CD4-positive, alpha-beta T cell treated with Interleukin-4 for 4 hours (primary cell): ENCODE measurements around the gene NHEJ1.

Experiments used
- DNase-seq: peaks from one replicate; pipeline ENCODE4 v3.0.0-alpha.2; 2020

The NHEJ1 gene

GRCh38 chr2:219182331-219183150 lies 21.9 kb upstream of the NHEJ1 start:
- DNase-seq: no peak

- no peak for DNase-seq
Measured at GRCh38 chr2:219181531-219181930, 20.9 kb upstream of the NHEJ1 start.

- no peak for DNase-seq
Measured at GRCh38 chr2:219180961-219181360, 20.3 kb upstream of the NHEJ1 start.

GRCh38 chr2:219179601-219180465 lies 19.2 kb upstream of the NHEJ1 start:
- no peak for DNase-seq

- DNase-seq: peak; percentile 31
Measured at GRCh38 chr2:219178377-219179175, 18.0 kb upstream of the NHEJ1 start.

- peak; percentile 93 for DNase-seq
Measured at GRCh38 chr2:219177552-219178376, 17.1 kb upstream of the NHEJ1 start, which contains the start of gene RETREG2. Gene RETREG2, plus strand, starts transcription at chr2:219178275. Its CDS starts 78 bp downstream, at chr2:219178353.

GRCh38 chr2:219176818-219177551 lies 16.4 kb upstream of the NHEJ1 start, which contains the start of gene CNPPD1:
Gene CNPPD1, minus strand, starts transcription at chr2:219176925. Its CDS starts 97 bp downstream, at chr2:219176828.
- peak; percentile 86 for DNase-seq

- peak; percentile 13 for DNase-seq
Measured at GRCh38 chr2:219175928-219176817, 15.6 kb upstream of the NHEJ1 start.

GRCh38 chr2:219175486-219175885 lies 14.9 kb upstream of the NHEJ1 start:
- no peak for DNase-seq

GRCh38 chr2:219174801-219175200 lies 14.2 kb upstream of the NHEJ1 start:
- DNase-seq: no peak

GRCh38 chr2:219174146-219174545 lies 13.5 kb upstream of the NHEJ1 start:
- DNase-seq: no peak

GRCh38 chr2:219173176-219173575 lies 12.6 kb upstream of the NHEJ1 start:
- DNase-seq: no peak

GRCh38 chr2:219172231-219173154 lies 11.9 kb upstream of the NHEJ1 start:
- no peak for DNase-seq

- peak; percentile 62 for DNase-seq
Measured at GRCh38 chr2:219171231-219171651, 10.6 kb upstream of the NHEJ1 start.

- no peak for DNase-seq
Measured at GRCh38 chr2:219169930-219170654, 9.5 kb upstream of the NHEJ1 start, which contains the start of gene SLC23A3. Gene SLC23A3, minus strand, starts transcription at chr2:219170029. Its CDS starts 45 bp downstream, at chr2:219169984.

GRCh38 chr2:219168932-219169331 lies 8.3 kb upstream of the NHEJ1 start:
- DNase-seq: no peak

GRCh38 chr2:219168526-219168925 lies 7.9 kb upstream of the NHEJ1 start:
- no peak for DNase-seq

GRCh38 chr2:219167997-219168396 lies 7.4 kb upstream of the NHEJ1 start:
- DNase-seq: no peak
